T-cell (primary cell): ENCODE data around the gene GPR37. TPM values are rescaled to one million over a fixed set of nuclear protein-coding genes. Genes with fewer than 3 reads are reported as not detected.

Experiments
- ATAC-seq, 4 experiments: fragments of 200-7000 bp in 3 of 4; fragments of 150-1000 bp in 1 of 4; cut with Tn5 transposase; replicated peaks in 1 of 4; 1 replicate in 3 of 4; 2 replicates in 1 of 4; pipeline ENCODE4 v1.10.0; 2021; ENCODE audit warnings: moderate library complexity in 3 of 4, mild to moderate bottlenecking in 2 of 4, moderate number of reproducible peaks in 1 of 4
- CTCF ChIA-PET, 2 donors: fragments of 300-600 bp; sonication (Branson Sonifier 250); formaldehyde crosslinking; loops; one replicate each; lab custom pipeline; 2022; ENCODE audit warnings: antibody characterized with exemption in 2 of 2; lab: Charles Lee
- POLR2A ChIA-PET, 2 donors: fragments of 300-600 bp; sonication (Branson Sonifier 250); formaldehyde crosslinking; loops; one replicate each; lab custom pipeline; 2022; ENCODE audit warnings: antibody characterized with exemption in 2 of 2; lab: Charles Lee
- DNase-seq, 35 experiments: peaks; one replicate each; pipeline versions ENCODE4 v3.0.0 to v3.0.0-alpha.2; 2013 to 2023
- H3K27ac ChIP-seq: one replicate; pipeline ENCODE4 v1.5.1; 2013; ENCODE audit warnings: low read length
- H3K27me3 ChIP-seq, 2 experiments: replicated peaks in 1 of 2; 1 replicate in 1 of 2; 2 replicates in 1 of 2; pipeline versions ENCODE4 v1.6.1 to v1.7.0; 2013; ENCODE audit warnings: low read length in 1 of 2, mixed read lengths in 1 of 2; ENCODE audit not compliant: control insufficient read depth in 2 of 2, insufficient read depth in 2 of 2; ENCODE audit errors: extremely low read depth in 1 of 2
- H3K36me3 ChIP-seq, 2 donors: 1 replicate in 1 of 2; 2 replicates in 1 of 2; pipeline versions ENCODE4 v1.6.1 to v1.7.0; 2013; ENCODE audit warnings: low read length in 1 of 2; ENCODE audit not compliant: control insufficient read depth in 2 of 2, insufficient read depth in 1 of 2; ENCODE audit errors: extremely low read depth in 1 of 2
- H3K4me1 ChIP-seq, 2 experiments: 1 replicate in 1 of 2; 2 replicates in 1 of 2; pipeline versions ENCODE4 v1.6.1 to v1.7.0; 2013; ENCODE audit warnings: low read length in 2 of 2, mixed read lengths in 1 of 2; ENCODE audit not compliant: insufficient read depth in 2 of 2, control insufficient read depth in 1 of 2; ENCODE audit errors: extremely low read depth in 1 of 2
- H3K4me3 ChIP-seq, 2 donors: 1 replicate in 1 of 2; 2 replicates in 1 of 2; pipeline versions ENCODE4 v1.5.1 to v1.7.0; 2013; ENCODE audit warnings: mild to moderate bottlenecking in 2 of 2, low read length in 1 of 2, moderate library complexity in 1 of 2; ENCODE audit not compliant: control insufficient read depth in 1 of 2; ENCODE audit errors: extremely low read depth in 1 of 2
- H3K9me3 ChIP-seq: 2 replicates; pipeline ENCODE4 v1.7.0; 2013
- H3K27ac Mint-ChIP-seq, 2 donors: one replicate each; pipeline ENCODE4 v1.8.0; 2020 to 2021; ENCODE audit warnings: mild to moderate bottlenecking in 2 of 2, mixed read lengths in 2 of 2
- H3K27me3 Mint-ChIP-seq, 2 donors: one replicate each; pipeline ENCODE4 v1.8.0; 2021 to 2022; ENCODE audit warnings: mixed read lengths in 2 of 2
- H3K36me3 Mint-ChIP-seq: one replicate; pipeline ENCODE4 v1.8.0; 2021; ENCODE audit warnings: mixed read lengths
- H3K4me1 Mint-ChIP-seq, 3 donors: one replicate each; pipeline ENCODE4 v1.8.0; 2020 to 2022; ENCODE audit warnings: mixed read lengths in 3 of 3, mild to moderate bottlenecking in 1 of 3
- H3K4me3 Mint-ChIP-seq, 3 donors: one replicate each; pipeline ENCODE4 v1.8.0; 2020 to 2022; ENCODE audit warnings: mild to moderate bottlenecking in 3 of 3, mixed read lengths in 3 of 3, moderate library complexity in 3 of 3
- H3K9me3 Mint-ChIP-seq, 3 donors: one replicate each; pipeline ENCODE4 v1.8.0; 2020 to 2022; ENCODE audit warnings: mixed read lengths in 3 of 3
- WGBS: methylation state at CpG from one replicate; pipeline ENCODE4 v1.1.5; 2013; ENCODE audit warnings: missing lambda C conversion rate; ENCODE audit not compliant: insufficient coverage; 5-methylcytosine and 5-hydroxymethylcytosine counted together
- total RNA-seq, 35 experiments: library from RNA in 6 of 35; stranded (reverse) in 6 of 35; fragments of 120-200 nt in 1 of 35; gene quantifications; one replicate each; pipeline versions ENCODE4 v1.2.1 to v1.2.4 and lab custom pipeline; 2013 to 2026

The GPR37 gene
- total RNA-seq, 5 donors from 2014 or later (not counting 1 experiment from before 2014, with no cell fraction given): not detected

DNA sequence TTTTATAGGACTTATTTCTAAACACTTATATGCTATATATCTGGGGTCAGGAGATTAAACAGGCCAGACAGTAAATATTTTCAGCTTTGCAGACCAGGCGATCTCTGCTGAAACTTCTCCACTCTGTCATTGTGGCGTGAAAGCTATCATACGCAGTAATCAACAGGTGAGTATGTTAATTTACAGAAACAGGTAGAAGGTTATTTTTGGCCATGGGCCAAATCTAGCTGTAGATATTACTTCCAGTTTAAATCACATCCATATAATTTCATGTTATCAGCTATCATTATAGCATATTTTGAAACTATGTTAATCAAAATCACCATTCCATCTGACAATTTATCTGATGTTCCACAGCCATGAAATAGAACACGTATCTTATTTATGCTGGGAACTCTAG is 67.8 kb downstream of the GPR37 start:
- Histone ChIP-seq H3K27me3 (no peaks in the 10 kb centered on the region), H3K9me3 (no peaks in the 10 kb centered on the region), H3K27ac (no peak overlapping the region), H3K36me3 (no peaks in the 10 kb centered on the region), H3K4me1 (no peaks in the 10 kb centered on the region), H3K4me3 (no peak overlapping the region)
- Mint-ChIP-seq H3K4me1 (no peaks in the 10 kb centered on the region), H3K27ac (no peak overlapping the region), H3K4me3 (no peak overlapping the region), H3K27me3 (no peaks in the 10 kb centered on the region), H3K9me3 (peaks cover 0 to 4% (median 0%) of the 10 kb centered on the region in 3 donors), H3K36me3 (no peaks in the 10 kb centered on the region)
- no CpG with 5 or more reads among the region's 4 CpGs for WGBS
- ATAC-seq (no peak), DNase-seq (no peak)
- POLR2A ChIA-PET: no interaction called here
- CTCF ChIA-PET: no interaction called here

Other genes starting within 250 kb of the GPR37 start
- 10 to 100 TPM; 17.6 to 27.9 (median 23.2) TPM for gene POT1, start 164.0 kb upstream of the GPR37 start, total RNA-seq